Smooth muscle cell of the brain vasculature (primary cell): Measurements from ENCODE around the gene GNB1L.
A peak's percentile ranks its signal among the peaks of the same experiment; 100 is the strongest.
"Not testable (repeated sequence)": the region's sequence is repeated elsewhere in the genome, so short reads cannot be mapped to it uniquely, and the experiment has no call there.

Experiments used
- DNase-seq: peaks from one replicate; pipeline ENCODE4 v3.0.0-alpha.2; 2012; ENCODE audit warnings: low read depth, low spot score

The GNB1L gene

DNA sequence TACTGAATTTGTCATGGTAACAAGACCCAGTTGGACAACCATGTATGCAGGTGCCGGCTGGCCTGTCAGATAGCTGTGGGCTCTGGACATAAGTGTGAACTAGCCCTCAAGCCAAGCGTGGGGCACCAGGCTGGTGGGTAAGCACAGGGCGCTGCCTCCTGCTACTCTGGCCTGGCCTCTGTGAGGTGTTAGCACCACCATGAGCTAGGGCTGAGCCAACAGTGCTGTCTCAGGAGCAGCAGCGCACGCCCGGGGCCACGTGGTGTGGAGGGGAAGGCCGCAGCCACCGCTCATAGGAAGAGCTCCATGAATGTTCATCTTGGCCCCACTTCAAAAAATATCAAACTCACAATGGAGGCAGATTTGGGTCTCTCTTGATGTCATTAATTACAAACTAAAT is 35.3 kb upstream of the GNB1L start:
- no peak for DNase-seq

- DNase-seq = no peak
Observed at GRCh38 chr22:19888131-19888746, 33.6 kb upstream of the GNB1L start.

DNA sequence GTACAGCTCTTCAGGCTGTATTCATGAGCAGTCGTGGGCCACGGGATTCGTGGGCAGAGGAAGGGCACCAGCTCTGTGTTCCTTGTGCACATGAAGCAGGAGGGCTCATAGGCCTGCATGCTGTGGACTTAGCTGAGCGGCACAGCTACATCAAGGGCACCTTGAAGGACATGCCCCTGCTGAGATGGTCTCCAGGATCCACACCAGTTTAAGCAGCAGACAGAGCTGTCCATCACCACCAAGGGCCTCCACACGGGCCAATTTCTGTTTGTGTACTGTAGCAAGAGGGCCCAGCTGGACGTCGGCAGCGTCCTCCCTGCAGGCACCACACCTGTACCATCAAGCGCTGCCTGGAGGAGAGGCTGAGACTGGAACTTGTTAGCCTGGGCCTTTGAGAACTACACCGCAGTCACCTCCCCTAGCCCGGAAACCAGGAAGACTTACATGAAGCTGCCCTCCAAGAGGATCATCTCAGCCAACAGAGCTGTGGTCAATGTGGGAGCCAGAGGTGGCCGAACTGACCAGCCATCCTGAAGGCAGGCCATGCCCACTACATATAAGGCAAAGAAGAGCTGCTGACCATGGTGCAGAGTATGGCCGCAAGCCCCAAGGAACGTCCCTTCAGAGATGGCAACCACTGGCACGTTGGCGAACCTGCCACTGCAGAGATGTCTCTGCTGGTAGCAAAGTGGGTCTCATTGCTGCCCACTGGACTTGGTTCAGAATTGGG is 32.7 kb upstream of the GNB1L start:
- no peak for DNase-seq

GRCh38 chr22:19886605-19887255 is 32.1 kb upstream of the GNB1L start:
- no peak for DNase-seq

DNA sequence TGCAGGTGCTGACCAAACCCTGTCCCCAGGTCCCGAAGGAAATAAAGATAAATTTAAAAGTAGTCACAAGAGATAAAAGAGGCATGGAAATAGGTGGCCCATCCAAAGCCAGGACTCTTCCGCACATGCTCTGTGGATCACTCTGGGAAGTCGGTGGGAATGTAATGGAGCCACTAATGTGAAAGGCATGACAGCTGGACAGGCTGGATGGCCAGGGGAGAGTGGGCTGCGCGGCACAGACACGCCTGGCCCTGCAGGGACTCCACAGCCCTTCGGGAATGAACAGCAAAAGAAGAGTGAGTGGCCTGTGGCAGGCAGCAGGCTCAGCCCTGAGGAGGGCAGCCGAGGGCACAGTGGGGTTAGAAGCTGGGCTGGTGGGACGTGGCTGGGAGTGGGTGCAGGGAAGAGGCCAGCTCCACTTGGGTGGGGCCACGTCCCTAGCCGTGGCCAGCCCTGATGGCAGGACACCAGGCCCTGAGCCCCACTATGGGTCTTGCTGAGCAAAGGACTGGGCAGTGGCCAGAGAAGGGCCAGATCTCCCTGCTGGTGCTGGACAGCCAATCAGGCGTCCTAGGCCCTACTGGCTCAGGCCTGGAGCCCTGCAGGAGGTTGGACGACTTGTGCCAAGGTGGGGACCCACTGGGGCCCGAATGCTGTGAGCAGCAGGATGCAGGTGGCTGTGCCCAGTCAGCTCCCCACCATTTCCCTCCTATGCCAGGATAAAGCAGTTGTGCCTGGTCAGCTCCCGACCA is 31.3 kb upstream of the GNB1L start:
- no peak for DNase-seq

- DNase-seq = no peak
Observed at GRCh38 chr22:19884954-19885751, 30.5 kb upstream of the GNB1L start.

DNA sequence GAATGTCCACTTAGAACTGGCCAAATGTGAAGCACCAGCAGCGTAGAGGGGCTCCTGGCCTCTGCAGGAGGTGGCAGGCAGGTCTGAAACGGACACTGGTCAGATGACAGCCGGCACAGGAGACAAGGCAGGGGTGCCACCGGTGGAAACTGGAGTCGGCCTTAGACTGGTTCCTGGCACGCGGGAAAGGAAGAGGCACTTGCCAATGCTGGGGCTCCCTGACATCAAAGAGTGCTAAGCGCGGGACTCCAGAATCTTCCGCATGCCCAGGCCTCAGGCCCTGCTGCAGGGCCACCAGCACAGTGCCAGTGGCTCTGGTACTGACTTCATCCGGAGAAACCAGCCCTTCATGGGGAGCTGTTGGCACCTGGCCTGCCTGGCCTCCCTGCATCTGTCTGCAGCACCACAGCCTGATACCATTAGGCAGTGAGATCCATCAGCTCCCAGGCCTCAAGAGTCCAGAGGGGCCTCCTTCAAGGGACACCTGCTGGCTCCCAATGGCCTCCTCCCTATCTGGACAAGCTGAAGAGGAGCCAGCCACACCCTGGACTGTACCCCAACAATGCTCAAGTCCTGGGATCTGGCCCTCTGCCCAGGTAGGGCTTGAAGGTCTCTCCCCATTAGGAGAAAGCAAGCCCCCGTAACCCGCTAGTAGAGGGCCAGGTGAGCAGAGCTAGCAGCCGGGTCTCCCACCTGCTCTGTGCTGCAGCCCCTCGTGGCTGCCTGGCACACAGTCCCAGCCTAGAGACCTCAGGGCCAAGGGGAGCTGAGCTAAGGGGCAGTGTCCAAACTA is 29.7 kb upstream of the GNB1L start:
- DNase-seq = no peak

- DNase-seq = not testable (repeated sequence)
Observed at GRCh38 chr22:19883446-19883845, 28.8 kb upstream of the GNB1L start.

GRCh38 chr22:19882446-19883381 is 28.0 kb upstream of the GNB1L start:
- no peak for DNase-seq

DNA sequence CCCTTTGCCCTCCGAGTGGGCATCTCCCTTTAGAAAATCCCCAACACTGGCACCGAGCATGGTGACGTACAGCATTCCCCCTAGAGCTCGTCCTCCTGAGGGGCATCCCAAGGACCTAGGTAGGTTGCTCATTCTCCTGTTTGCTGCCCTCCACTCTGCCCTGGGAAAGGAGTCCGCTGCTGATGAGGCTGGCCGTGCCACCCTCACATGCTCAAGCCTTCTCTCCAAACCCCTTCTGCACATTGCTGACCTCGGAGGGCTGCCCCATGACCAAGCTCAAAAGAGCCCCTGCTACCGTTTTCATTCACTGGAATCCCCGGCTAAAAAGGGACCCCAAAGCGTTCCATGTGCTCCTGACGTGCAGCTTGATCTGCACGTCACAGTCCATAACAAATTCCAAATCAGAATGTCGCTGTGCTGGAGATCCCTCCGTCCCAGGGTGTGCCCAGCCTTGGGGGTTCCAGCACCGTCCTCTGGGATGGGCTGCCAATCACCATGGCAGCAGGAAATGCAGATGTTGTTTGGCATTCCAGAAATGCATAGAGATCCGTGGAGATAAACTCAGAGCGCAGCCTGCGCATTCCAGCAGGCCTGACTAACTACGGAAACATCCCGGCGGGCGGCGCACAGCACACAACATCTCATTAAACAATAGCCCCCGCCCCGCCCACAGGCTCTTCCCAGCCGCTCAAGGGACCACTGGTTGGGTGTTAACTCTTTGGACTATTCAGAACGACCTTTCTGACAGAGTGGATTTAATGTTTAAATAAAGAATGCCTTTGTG is 26.3 kb upstream of the GNB1L start:
- peak; percentile 67 for DNase-seq

GRCh38 chr22:19879992-19880785 is 25.5 kb upstream of the GNB1L start:
- DNase-seq = no peak

GRCh38 chr22:19879643-19879991 is 24.9 kb upstream of the GNB1L start:
- no peak for DNase-seq

DNA sequence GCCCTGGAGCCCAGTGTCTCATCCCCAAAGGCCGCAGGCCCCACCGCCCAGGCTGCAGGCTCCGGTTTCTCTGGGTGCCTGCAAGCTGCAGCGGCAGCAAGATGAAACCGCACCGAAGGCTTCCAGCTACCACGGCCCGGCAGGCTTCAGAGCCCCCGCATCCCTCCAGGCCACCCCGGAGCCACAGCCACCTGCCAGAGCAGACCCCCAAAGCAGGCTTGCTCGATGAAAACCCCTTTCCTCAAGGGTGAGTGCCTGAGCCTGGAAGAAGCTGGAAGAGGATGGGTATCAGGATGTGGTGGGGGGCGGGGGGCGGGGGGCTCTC is 24.5 kb upstream of the GNB1L start:
- DNase-seq = no peak

DNA sequence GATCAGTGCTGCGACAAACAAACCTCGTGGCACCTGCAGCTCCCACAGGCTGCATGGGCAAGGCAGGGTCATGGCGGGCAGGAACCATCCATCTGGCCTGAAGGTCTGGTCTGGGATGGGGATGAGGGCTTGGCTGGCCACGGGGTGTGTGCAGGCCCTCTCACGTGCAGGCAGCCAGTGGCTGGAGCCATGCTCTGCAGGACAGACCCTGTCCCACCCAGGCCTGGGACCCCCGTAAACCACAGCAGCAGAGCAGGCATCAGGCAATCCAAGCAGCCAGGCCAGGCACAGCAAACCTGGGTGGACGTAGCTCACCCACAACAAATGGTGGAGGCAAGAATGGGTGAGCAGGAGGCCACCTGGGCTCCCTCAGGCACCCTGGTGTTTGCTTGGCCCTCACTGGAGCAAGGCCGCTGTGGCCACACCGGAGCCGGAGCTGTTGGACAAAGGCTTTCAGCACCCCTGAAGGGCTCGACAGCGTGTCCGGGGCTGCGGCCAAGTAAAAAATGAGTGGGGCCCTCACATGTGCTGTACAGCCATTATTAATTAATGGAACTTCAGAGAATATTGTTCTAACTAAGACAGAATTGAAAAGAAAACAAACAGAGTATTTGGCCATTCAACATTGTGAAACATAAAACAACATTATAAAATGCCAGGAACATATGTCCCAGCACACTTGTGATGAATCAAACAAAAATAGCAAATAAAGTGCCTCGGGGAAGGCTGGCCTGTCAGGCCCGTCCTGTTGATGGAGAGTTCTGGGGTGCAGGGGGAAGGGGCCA is 24.0 kb upstream of the GNB1L start:
- DNase-seq = no peak

DNA sequence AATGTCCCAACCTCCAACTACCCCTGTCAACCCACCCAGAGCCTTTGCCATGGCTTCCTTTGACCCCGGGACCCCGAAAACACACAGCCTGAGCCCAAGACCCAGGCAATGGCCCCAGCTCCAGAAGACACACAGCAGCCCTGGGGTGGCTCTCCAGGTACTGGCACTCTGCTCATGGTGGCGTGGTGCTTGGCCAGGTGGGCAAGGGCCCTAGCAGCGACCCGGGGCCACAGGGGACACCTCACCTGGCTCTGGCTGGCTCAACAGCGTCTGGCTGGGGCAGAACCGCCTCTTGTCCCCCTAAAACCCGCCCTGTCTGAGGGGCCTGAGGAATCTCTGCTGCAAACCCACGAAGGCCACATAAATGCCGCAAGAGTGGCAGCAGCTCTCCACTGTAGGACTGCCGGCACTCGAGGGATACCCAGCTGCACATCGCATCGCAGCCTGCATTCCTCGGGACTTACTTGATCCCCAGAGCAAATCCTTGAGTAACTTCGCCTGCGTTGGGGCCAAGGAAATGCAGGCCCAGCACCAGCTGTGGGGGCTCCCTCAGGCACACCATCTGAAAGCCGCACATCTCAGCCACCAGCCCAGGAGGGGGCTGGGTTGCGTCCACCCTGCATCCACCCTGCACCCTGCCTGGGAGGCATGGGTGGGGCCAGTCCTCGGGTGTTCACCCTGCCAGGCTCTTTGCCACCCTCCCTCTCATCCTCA is 23.1 kb upstream of the GNB1L start:
- DNase-seq = no peak

- no peak for DNase-seq
Observed at GRCh38 chr22:19876941-19877625, 22.4 kb upstream of the GNB1L start.
